Stomach (tissue), 4 donors: ENCODE results near the gene KRTAP10-5.

ENCODE experiments used
- EP300 ChIP-seq: sonication (generic); formaldehyde crosslinking; IDR thresholded peaks from one replicate; pipeline ENCODE4 v1.6.1; 2017; ENCODE audit warnings: antibody characterized with exemption
- POLR2A ChIP-seq, 4 donors: fragments of 450-650 bp; IDR thresholded peaks; one replicate each; pipeline ENCODE4 v1.6.1; 2016; ENCODE audit warnings: antibody characterized with exemption in 4 of 4, control low read depth in 2 of 4, mild to moderate bottlenecking in 1 of 4, moderate library complexity in 1 of 4
- POLR2AphosphoS5 ChIP-seq, 3 donors: sonication (generic); formaldehyde crosslinking; IDR thresholded peaks; one replicate each; pipeline ENCODE4 v1.6.1; 2016; ENCODE audit warnings: antibody characterized with exemption in 3 of 3
- TF ChIP-seq, protein P1 (sequence below), 7 experiments: fragments of 450-650 bp in 4 of 7; fragments of 200-600 bp in 3 of 7; sonication (generic) in 3 of 7; IDR thresholded peaks; one replicate each; pipeline ENCODE4 v1.5.1; 2016 to 2019; ENCODE audit warnings: antibody characterized with exemption in 7 of 7, control low read depth in 2 of 7, mild to moderate bottlenecking in 1 of 7

- TF ChIP-seq POLR2A (IDR thresholded peaks at IDR 0.05) (no peak), EP300 (no peak), POLR2AphosphoS5 (IDR thresholded peaks at IDR 0.05) (no peak)
- TF ChIP-seq, protein P1, sequence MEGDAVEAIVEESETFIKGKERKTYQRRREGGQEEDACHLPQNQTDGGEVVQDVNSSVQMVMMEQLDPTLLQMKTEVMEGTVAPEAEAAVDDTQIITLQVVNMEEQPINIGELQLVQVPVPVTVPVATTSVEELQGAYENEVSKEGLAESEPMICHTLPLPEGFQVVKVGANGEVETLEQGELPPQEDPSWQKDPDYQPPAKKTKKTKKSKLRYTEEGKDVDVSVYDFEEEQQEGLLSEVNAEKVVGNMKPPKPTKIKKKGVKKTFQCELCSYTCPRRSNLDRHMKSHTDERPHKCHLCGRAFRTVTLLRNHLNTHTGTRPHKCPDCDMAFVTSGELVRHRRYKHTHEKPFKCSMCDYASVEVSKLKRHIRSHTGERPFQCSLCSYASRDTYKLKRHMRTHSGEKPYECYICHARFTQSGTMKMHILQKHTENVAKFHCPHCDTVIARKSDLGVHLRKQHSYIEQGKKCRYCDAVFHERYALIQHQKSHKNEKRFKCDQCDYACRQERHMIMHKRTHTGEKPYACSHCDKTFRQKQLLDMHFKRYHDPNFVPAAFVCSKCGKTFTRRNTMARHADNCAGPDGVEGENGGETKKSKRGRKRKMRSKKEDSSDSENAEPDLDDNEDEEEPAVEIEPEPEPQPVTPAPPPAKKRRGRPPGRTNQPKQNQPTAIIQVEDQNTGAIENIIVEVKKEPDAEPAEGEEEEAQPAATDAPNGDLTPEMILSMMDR (IDR thresholded peaks at IDR 0.05) = no peak
These were observed 37.7 kb downstream of the KRTAP10-5 start for GRCh38 chr21:44542716-44543115.
